HG03469 (cell line): ENCODE measurements around the gene ZNF24.

Experiments used
- ATAC-seq: cut with Tn5 transposase; IDR thresholded peaks from one replicate; pipeline ENCODE4 v1.9.1; 2021; ENCODE audit warnings: mild to moderate bottlenecking, moderate library complexity, moderate number of reproducible peaks; ENCODE audit not compliant: unreplicated experiment

ZNF24 gene

GRCh38 chr18:35306588-35307250, 37.5 kb downstream of the ZNF24 start:
- ATAC-seq = no peak

- ATAC-seq = no peak
These were observed 40.6 kb downstream of the ZNF24 start for GRCh38 chr18:35303610-35304009.

GRCh38 chr18:35296060-35296459, 48.2 kb downstream of the ZNF24 start:
- ATAC-seq = no peak

- no peak for ATAC-seq
These were observed 53.1 kb downstream of the ZNF24 start for GRCh38 chr18:35291166-35291565.

GRCh38 chr18:35290094-35290735, 54.0 kb downstream of the ZNF24 start, which contains the start of gene ZSCAN30:
Gene ZSCAN30 (minus strand): TSS chr18:35290229. CDS start chr18:35264352, 25,877 bp downstream.
- peak; percentile 77 for ATAC-seq

GRCh38 chr18:35289727-35290093, 54.5 kb downstream of the ZNF24 start:
- ATAC-seq = peak; percentile 16

GRCh38 chr18:35289293-35289692, 54.9 kb downstream of the ZNF24 start:
- ATAC-seq = no peak

- ATAC-seq = no peak
These were observed 59.4 kb downstream of the ZNF24 start for GRCh38 chr18:35284841-35285240.

- ATAC-seq = no peak
These were observed 60.1 kb downstream of the ZNF24 start for GRCh38 chr18:35283923-35284794.

GRCh38 chr18:35282353-35282752, 61.9 kb downstream of the ZNF24 start:
- ATAC-seq = no peak
